Smooth muscle cell (in vitro differentiated cells): ENCODE measurements around the gene MPZL1. TPM values are rescaled to one million over a fixed set of nuclear protein-coding genes. Genes with fewer than 3 reads are reported as not detected.
"Not testable (repeated sequence)": the region's sequence is repeated elsewhere in the genome, so short reads cannot be mapped to it uniquely, and the experiment has no call there.

Source experiments
- DNase-seq: peaks from one replicate; lab custom pipeline; 2025; ENCODE audit not compliant: unreplicated experiment; lab: John Stamatoyannopoulos, UW
- H2AFZ ChIP-seq: fragments of 200-600 bp; sonication (generic); 2 replicates; pipeline ENCODE4 v1.6.0; 2016; ENCODE audit warnings: antibody characterized with exemption, low read depth, mild to moderate bottlenecking
- H3F3A ChIP-seq: fragments of 200-600 bp; sonication (generic); 2 replicates; pipeline ENCODE4 v1.6.0; 2017; ENCODE audit warnings: antibody characterized with exemption, low read depth
- H3K27ac ChIP-seq: fragments of 200-600 bp; sonication (generic); 2 replicates; pipeline ENCODE4 v1.5.1; 2016; ENCODE audit warnings: low read depth, mild to moderate bottlenecking
- H3K27me3 ChIP-seq: fragments of 200-600 bp; sonication (generic); 2 replicates; pipeline ENCODE4 v1.6.1; 2016; ENCODE audit warnings: low read depth, mild to moderate bottlenecking
- H3K36me3 ChIP-seq: fragments of 200-600 bp; sonication (generic); 2 replicates; pipeline ENCODE4 v1.5.1; 2016; ENCODE audit warnings: low read depth
- H3K4me1 ChIP-seq: fragments of 200-600 bp; sonication (generic); 2 replicates; pipeline ENCODE4 v1.5.1; 2016; ENCODE audit warnings: low read depth
- H3K4me2 ChIP-seq: fragments of 200-600 bp; sonication (generic); 2 replicates; pipeline ENCODE4 v1.6.0; 2016; ENCODE audit warnings: mild to moderate bottlenecking
- H3K4me3 ChIP-seq: fragments of 200-600 bp; sonication (generic); 2 replicates; pipeline ENCODE4 v1.5.1; 2016; ENCODE audit warnings: mild to moderate bottlenecking
- H3K79me2 ChIP-seq: fragments of 200-600 bp; sonication (generic); 2 replicates; pipeline ENCODE4 v1.6.0; 2016; ENCODE audit warnings: low read depth, mild to moderate bottlenecking
- H3K9ac ChIP-seq: fragments of 200-600 bp; sonication (generic); 2 replicates; pipeline ENCODE4 v1.6.0; 2016; ENCODE audit warnings: low read depth
- H3K9me3 ChIP-seq: fragments of 200-600 bp; sonication (generic); replicated peaks from 2 replicates; pipeline ENCODE4 v1.5.1; 2016; ENCODE audit warnings: low read depth
- H4K20me1 ChIP-seq: fragments of 200-600 bp; sonication (generic); 2 replicates; pipeline ENCODE4 v1.6.0; 2016; ENCODE audit warnings: low read depth
- CTCF ChIP-seq: fragments of 200-600 bp; sonication (generic); IDR thresholded peaks from 2 replicates; pipeline ENCODE4 v1.5.1; 2017; ENCODE audit warnings: borderline replicate concordance, mild to moderate bottlenecking, antibody characterized with exemption; ENCODE audit not compliant: insufficient read depth, poor library complexity, severe bottlenecking
- WGBS: methylation state at CpG from one replicate; pipeline ENCODE4 v1.1.7; 2016; ENCODE audit warnings: low lambda C conversion rate; 5-methylcytosine and 5-hydroxymethylcytosine counted together
- polyA plus RNA-seq: library from polyadenylated mRNA; unstranded; fragments of >200 nt; fragmentation: Nextera tagmentation; extraction: Ambion mirVana; gene quantifications from 2 replicates; pipeline ENCODE4 v1.2.1, GENCODE V29; 2016
- total RNA-seq: library from RNA; depleted of rRNA; stranded (reverse); fragments of >200 nt; gene quantifications from 2 replicates; pipeline ENCODE4 v1.2.3, GENCODE V29; 2014

Gene MPZL1
- total and polyA plus RNA-seq, 2 experiments from 2014 or later, result 250 to 276 TPM

GRCh38 chr1:167717351-167717750, 4.4 kb upstream of the MPZL1 start:
- peak overlapping the region; percentile 85 for H3K4me3 ChIP-seq
- H3K4me1 ChIP-seq, result peaks cover 13% of the 10 kb centered on the region
- peak overlapping the region; percentile 78 for H3K4me2 ChIP-seq
- no peak for DNase-seq
- H3K27ac ChIP-seq, result peak overlapping the region; percentile 90
- peaks cover 6% of the 10 kb centered on the region for H3K79me2 ChIP-seq
- H3K36me3 ChIP-seq, result no peaks in the 10 kb centered on the region
- no peak for TF ChIP-seq CTCF
- peaks cover 16% of the 10 kb centered on the region for H3F3A ChIP-seq
- H2AFZ ChIP-seq, result peak overlapping the region; percentile 46
- peak overlapping the region; percentile 11 for H3K9ac ChIP-seq
- no peaks in the 10 kb centered on the region for H3K27me3 ChIP-seq
- 12% methylated on average over 3 of the region's 3 CpGs for WGBS
- H4K20me1 ChIP-seq, result peaks cover 2% of the 10 kb centered on the region
- H3K9me3 ChIP-seq, result no peaks in the 10 kb centered on the region

- no peak for DNase-seq
- no peaks in the 10 kb centered on the region for H3K9me3 ChIP-seq
- H2AFZ ChIP-seq, result peak overlapping the region; percentile 85
- peaks cover 28% of the 10 kb centered on the region for H3K4me1 ChIP-seq
- H3K79me2 ChIP-seq, result peaks cover 24% of the 10 kb centered on the region
- H3K4me2 ChIP-seq, result peak overlapping the region; percentile 54
- 47% methylated on average over 7 of the region's 7 CpGs for WGBS
- H3K9ac ChIP-seq, result peak overlapping the region; percentile 17
- peak overlapping the region; percentile 90 for H3K27ac ChIP-seq
- H3K36me3 ChIP-seq, result no peaks in the 10 kb centered on the region
- TF ChIP-seq CTCF, result no peak
- peaks cover 19% of the 10 kb centered on the region for H4K20me1 ChIP-seq
- no peaks in the 10 kb centered on the region for H3K27me3 ChIP-seq
- H3F3A ChIP-seq, result peaks cover 10% of the 10 kb centered on the region
- H3K4me3 ChIP-seq, result no peak overlapping the region
Observed at GRCh38 chr1:167718914-167719691, 2.7 kb upstream of the MPZL1 start.

GRCh38 chr1:167719715-167720421, 1.9 kb upstream of the MPZL1 start:
- 56% methylated on average over 25 of the region's 25 CpGs for WGBS
- not testable (repeated sequence) for H3K36me3 ChIP-seq, H3K27me3 ChIP-seq, DNase-seq, H3K4me3 ChIP-seq, H3K9me3 ChIP-seq
- peak overlapping the region; percentile 90 for H3K27ac ChIP-seq
- peak overlapping the region; percentile 17 for H3K9ac ChIP-seq
- H3K4me1 ChIP-seq, result peaks cover 36% of the 10 kb centered on the region
- peaks cover 31% of the 10 kb centered on the region for H3K79me2 ChIP-seq
- peaks cover 14% of the 10 kb centered on the region for H3F3A ChIP-seq
- peak overlapping the region; percentile 85 for H2AFZ ChIP-seq
- H4K20me1 ChIP-seq, result peaks cover 27% of the 10 kb centered on the region
- peak overlapping the region; percentile 54 for H3K4me2 ChIP-seq

- TF ChIP-seq CTCF, result peak; percentile 6
- 18% methylated on average over 13 of the region's 13 CpGs for WGBS
- H3K36me3 ChIP-seq, result no peaks in the 10 kb centered on the region
- H3K27me3 ChIP-seq, result no peaks in the 10 kb centered on the region
- peaks cover 39% of the 10 kb centered on the region for H4K20me1 ChIP-seq
- H3K4me1 ChIP-seq, result peaks cover 39% of the 10 kb centered on the region
- H3K27ac ChIP-seq, result peak overlapping the region; percentile 90
- peak overlapping the region; percentile 94 for H2AFZ ChIP-seq
- no peak for DNase-seq
- H3K4me2 ChIP-seq, result peak overlapping the region; percentile 95
- peaks cover 16% of the 10 kb centered on the region for H3F3A ChIP-seq
- H3K9ac ChIP-seq, result peak overlapping the region; percentile 75
- H3K79me2 ChIP-seq, result peaks cover 44% of the 10 kb centered on the region
- H3K9me3 ChIP-seq, result no peaks in the 10 kb centered on the region
- peak overlapping the region; percentile 95 for H3K4me3 ChIP-seq
Observed at GRCh38 chr1:167720965-167721616, 691 bp upstream of the MPZL1 start.
